HCT116 (cell line): Measurements from ENCODE around the gene DLST. TPM values are rescaled to one million over a fixed set of nuclear protein-coding genes. Genes with fewer than 3 reads are reported as not detected.

Experiments
- ATAC-seq: fragments of 200-7000 bp; cut with Tn5 transposase; 2 replicates; pipeline ENCODE4 v1.9.1; 2020; ENCODE audit warnings: mild to moderate bottlenecking, moderate library complexity
- BruUV-seq: library from RNA; stranded (reverse); fragments of 400-500 nt; replicated peaks from 2 replicates; lab custom pipeline; 2021; lab: Mats Ljungman, UMichigan
- CTCF ChIA-PET: fragments of 300-600 bp; sonication (Branson Sonifier 250); formaldehyde crosslinking; loops from one replicate; lab custom pipeline; 2021; ENCODE audit warnings: antibody characterized with exemption; lab: Charles Lee
- POLR2A ChIA-PET: fragments of 300-600, 350-600 bp; sonication (Branson Sonifier 250); formaldehyde crosslinking; loops from one replicate; lab custom pipeline; 2021; ENCODE audit warnings: antibody characterized with exemption; lab: Charles Lee
- RAD21 ChIA-PET, 2 experiments: fragments of 300-600 bp; sonication (Branson Sonifier 250); formaldehyde crosslinking; loops; one replicate each; lab custom pipeline; 2023; ENCODE audit warnings: low total read pairs in 2 of 2; ENCODE audit not compliant: uncharacterized antibody in 2 of 2, unreplicated experiment in 2 of 2, low non-redundant PET in 1 of 2; lab: Charles Lee
- DNase-seq: peaks from one replicate; pipeline ENCODE4 v3.0.0-alpha.2; 2010; ENCODE audit warnings: low read depth, low spot score
- H2AFZ ChIP-seq: fragments of 200-600 bp; shearing (Covaris generic), sonication (generic); 2 replicates; pipeline ENCODE4 v1.6.1; 2017; ENCODE audit warnings: low read depth, mixed run types, mixed read lengths, antibody characterized with exemption, low read length; ENCODE audit not compliant: poor library complexity, severe bottlenecking
- H3K27ac ChIP-seq: 2 replicates; pipeline ENCODE4 v1.5.1; 2012; ENCODE audit warnings: low read depth, low read length
- H3K27me3 ChIP-seq: fragments of 200-600 bp; sonication (generic); 2 replicates; pipeline ENCODE4 v1.6.1; 2016; ENCODE audit warnings: mixed run types, low read length, mixed read lengths; ENCODE audit not compliant: insufficient read depth
- H3K36me3 ChIP-seq, 2 experiments: fragments of 200-500 bp in 1 of 2; fragments of 200-600 bp in 1 of 2; sonication (Bioruptor generic) in 1 of 2; sonication (generic) in 1 of 2; 2 replicates each; pipeline versions ENCODE4 v1.5.1 to v1.6.1; 2014 to 2016; ENCODE audit warnings: low read length in 2 of 2, inconsistent platforms in 1 of 2, mixed read lengths in 1 of 2, mixed run types in 1 of 2; ENCODE audit not compliant: insufficient read depth in 2 of 2, control insufficient read depth in 1 of 2
- H3K4me1 ChIP-seq, 2 experiments: fragments of 200-600 bp in 1 of 2; sonication (generic) in 1 of 2; 2 replicates each; pipeline versions ENCODE4 v1.5.1 to v1.6.1; 2012 to 2017; ENCODE audit warnings: low read length in 2 of 2, inconsistent platforms in 1 of 2, mild to moderate bottlenecking in 1 of 2, mixed read lengths in 1 of 2, mixed run types in 1 of 2, moderate library complexity in 1 of 2; ENCODE audit not compliant: insufficient read depth in 2 of 2, control insufficient read depth in 1 of 2
- H3K4me2 ChIP-seq: fragments of 200-600 bp; sonication (generic); 2 replicates; pipeline ENCODE4 v1.6.1; 2017; ENCODE audit warnings: mixed run types, low read length, mixed read lengths
- H3K4me3 ChIP-seq, 2 experiments: fragments of 200-600 bp in 1 of 2; sonication (generic) in 1 of 2; replicated peaks in 1 of 2; 2 replicates each; pipeline ENCODE4 v1.5.1; 2011 to 2016; ENCODE audit warnings: low read length in 2 of 2, control low read depth in 1 of 2, low read depth in 1 of 2, mild to moderate bottlenecking in 1 of 2, mixed read lengths in 1 of 2, mixed run types in 1 of 2
- H3K79me2 ChIP-seq: fragments of 200-600 bp; sonication (generic); 2 replicates; pipeline ENCODE4 v1.6.1; 2017; ENCODE audit warnings: mild to moderate bottlenecking, mixed run types, low read length, moderate library complexity, mixed read lengths; ENCODE audit not compliant: insufficient read depth
- H3K9ac ChIP-seq: fragments of 200-600 bp; sonication (generic); 2 replicates; pipeline ENCODE4 v1.6.1; 2016; ENCODE audit warnings: low read length, mixed read lengths
- H3K9me2 ChIP-seq: fragments of 200-600 bp; sonication (generic), shearing (Covaris generic); 2 replicates; pipeline ENCODE4 v1.6.1; 2017; ENCODE audit warnings: mixed run types, mild to moderate bottlenecking, moderate library complexity; ENCODE audit not compliant: insufficient read depth
- H3K9me3 ChIP-seq, 2 experiments: fragments of 200-500 bp in 1 of 2; fragments of 200-600 bp in 1 of 2; sonication (Bioruptor generic) in 1 of 2; sonication (generic) in 1 of 2; 2 replicates each; pipeline ENCODE4 v1.6.1; 2014 to 2017; ENCODE audit warnings: low read length in 2 of 2, mixed read lengths in 2 of 2, inconsistent platforms in 1 of 2, low read depth in 1 of 2, mild to moderate bottlenecking in 1 of 2, mixed run types in 1 of 2, moderate library complexity in 1 of 2; ENCODE audit not compliant: control insufficient read depth in 1 of 2, insufficient read depth in 1 of 2
- H4K20me1 ChIP-seq: fragments of 200-600 bp; sonication (generic), shearing (Covaris generic); 2 replicates; pipeline ENCODE4 v1.6.1; 2017; ENCODE audit warnings: mixed run types, mild to moderate bottlenecking, moderate library complexity; ENCODE audit not compliant: insufficient read depth
- ATF3 ChIP-seq: IDR thresholded peaks from 2 replicates; pipeline ENCODE4 v1.6.1; 2012
- CEBPB ChIP-seq: IDR thresholded peaks from 2 replicates; pipeline ENCODE4 v1.6.1; 2012; ENCODE audit warnings: low read depth
- EGR1 ChIP-seq: IDR thresholded peaks from 2 replicates; pipeline ENCODE4 v1.6.1; 2012; ENCODE audit warnings: low read depth
- FOSL1 ChIP-seq: IDR thresholded peaks from 2 replicates; pipeline ENCODE4 v1.6.1; 2012; ENCODE audit warnings: low read depth
- JUND ChIP-seq: IDR thresholded peaks from 2 replicates; pipeline ENCODE4 v1.6.1; 2012
- POLR2AphosphoS5 ChIP-seq: IDR thresholded peaks from 2 replicates; pipeline ENCODE4 v1.6.1; 2011; ENCODE audit warnings: mild to moderate bottlenecking, low read depth, low read length, moderate library complexity
- ZFX ChIP-seq: fragments of 450-650 bp; IDR thresholded peaks from 2 replicates; pipeline ENCODE4 v1.6.1; 2017
- intact Hi-C: fragments of 100-400 bp; cut with micrococcal nuclease; formaldehyde crosslinking; loops from 2 replicates; pipeline ENCODE4 v1.10.0; 2022
- total RNA-seq: library from RNA; stranded (reverse); gene quantifications from one replicate; pipeline ENCODE4 v1.2.1, GENCODE V29; 2021; ENCODE audit not compliant: unreplicated experiment

DLST gene
- total RNA-seq, 1 experiment from 2014 or later: 101 TPM

- TF ChIP-seq ATF3 (no peak), EGR1 (no peak), ZFX (peak; percentile 96), FOSL1 (no peak), CEBPB (no peak), POLR2AphosphoS5 (peak; percentile 96), JUND (peak; percentile 84)
Observed at GRCh38 chr14:74881431-74882102, at the start of gene DLST (continued).

- ChIA-PET POLR2A (no interaction called here), RAD21 (no interaction called here), CTCF (no interaction called here)
- Histone ChIP-seq H3K79me2 (no peaks in the 10 kb centered on the region), H3K36me3 (peaks cover 3 to 19% of the 10 kb centered on the region in 2 experiments), H2AFZ (no peak overlapping the region), H3K27me3 (no peaks in the 10 kb centered on the region), H3K4me2 (no peak overlapping the region), H3K4me1 (no peaks in the 10 kb centered on the region), H3K27ac (no peak overlapping the region), H4K20me1 (no peaks in the 10 kb centered on the region), H3K4me3 (no peak overlapping the region), H3K9me3 (no peaks in the 10 kb centered on the region), H3K9me2 (no peaks in the 10 kb centered on the region), H3K9ac (no peak overlapping the region)
- ATAC-seq: no peak
- intact Hi-C loops: no loop called here
- TF ChIP-seq ATF3: no peak
- BruUV-seq: no TSS peak
- no peak for DNase-seq
Observed at GRCh38 chr14:74832849-74833248, 48.9 kb upstream of the DLST start.
